WTC11 (cell line): Measurements from ENCODE around the gene ESAM. TPM values are rescaled to one million over a fixed set of nuclear protein-coding genes. Genes with fewer than 3 reads are reported as not detected.

Experiments used
- ATAC-seq: fragments of 200-7000 bp; cut with Tn5 transposase; 2 replicates; pipeline ENCODE4 v1.10.0; 2021; ENCODE audit warnings: mild to moderate bottlenecking, moderate library complexity
- CTCF ChIA-PET: fragments of 300-600 bp; sonication (Branson Sonifier 250); formaldehyde crosslinking; loops from one replicate; lab custom pipeline; 2021; ENCODE audit warnings: antibody characterized with exemption; lab: Charles Lee
- POLR2A ChIA-PET: fragments of 350-600 bp; sonication (Branson Sonifier 250); formaldehyde crosslinking; loops from one replicate; lab custom pipeline; 2021; ENCODE audit warnings: antibody characterized with exemption; lab: Charles Lee
- DNase-seq: peaks from one replicate; pipeline ENCODE4 v3.0.0; 2021; ENCODE audit warnings: low spot score
- H3K27ac Mint-ChIP-seq: 2 replicates; pipeline ENCODE4 v1.8.0; 2021; ENCODE audit warnings: mixed read lengths
- H3K27me3 Mint-ChIP-seq: 2 replicates; pipeline ENCODE4 v1.8.0; 2021; ENCODE audit warnings: low read depth, mild to moderate bottlenecking, moderate library complexity, mixed read lengths
- H3K36me3 Mint-ChIP-seq: 2 replicates; pipeline ENCODE4 v1.8.0; 2021; ENCODE audit warnings: mixed read lengths
- H3K4me1 Mint-ChIP-seq: 2 replicates; pipeline ENCODE4 v1.8.0; 2022; ENCODE audit warnings: mixed read lengths
- H3K4me3 Mint-ChIP-seq: 2 replicates; pipeline ENCODE4 v1.8.0; 2021; ENCODE audit warnings: mild to moderate bottlenecking, moderate library complexity, mixed read lengths
- H3K9me3 Mint-ChIP-seq: 2 replicates; pipeline ENCODE4 v1.8.0; 2021; ENCODE audit warnings: mixed read lengths
- CBFB ChIP-seq: sonication (generic); formaldehyde crosslinking; IDR thresholded peaks from 2 replicates; pipeline ENCODE4 v1.8.1; 2022; ENCODE audit warnings: mild to moderate bottlenecking, low read depth, missing genetic modification reagents
- CREB1 ChIP-seq: sonication (generic); formaldehyde crosslinking; IDR thresholded peaks from 2 replicates; pipeline ENCODE4 v1.8.0; 2023; ENCODE audit warnings: mild to moderate bottlenecking, missing genetic modification reagents
- E2F1 ChIP-seq: sonication (generic); formaldehyde crosslinking; IDR thresholded peaks from 2 replicates; pipeline ENCODE4 v1.8.0; 2022; ENCODE audit warnings: mild to moderate bottlenecking, missing genetic modification reagents
- E2F5 ChIP-seq: sonication (generic); formaldehyde crosslinking; IDR thresholded peaks from 2 replicates; pipeline ENCODE4 v1.8.1; 2022; ENCODE audit warnings: mild to moderate bottlenecking, moderate library complexity, missing genetic modification reagents
- FOXP1 ChIP-seq: sonication (generic); formaldehyde crosslinking; IDR thresholded peaks from 2 replicates; pipeline ENCODE4 v1.8.0; 2022; ENCODE audit warnings: missing genetic modification reagents, mild to moderate bottlenecking, moderate library complexity, borderline replicate concordance
- GTF2I ChIP-seq: fragments of 250-450 bp; sonication (Bioruptor Pico); conservative IDR thresholded peaks from 2 replicates; pipeline ENCODE4 v1.4.0; 2021; ENCODE audit warnings: mild to moderate bottlenecking
- IRF2 ChIP-seq: sonication (generic); formaldehyde crosslinking; IDR thresholded peaks from 2 replicates; pipeline ENCODE4 v1.8.0; 2022; ENCODE audit warnings: low read depth, missing genetic modification reagents, borderline replicate concordance
- JAZF1 ChIP-seq: fragments of 250-450 bp; sonication (Bioruptor Pico); IDR thresholded peaks from 2 replicates; pipeline ENCODE4 v1.9.0; 2021; ENCODE audit warnings: moderate library complexity, mild to moderate bottlenecking, inconsistent platforms
- JUN ChIP-seq: sonication (generic); formaldehyde crosslinking; IDR thresholded peaks from 2 replicates; pipeline ENCODE4 v1.8.0; 2023; ENCODE audit warnings: mild to moderate bottlenecking, missing genetic modification reagents
- NFYB ChIP-seq: sonication (generic); formaldehyde crosslinking; conservative IDR thresholded peaks from 2 replicates; pipeline ENCODE4 v1.8.0; 2022; ENCODE audit warnings: low read depth, missing genetic modification reagents
- RORB ChIP-seq: fragments of 250-450 bp; sonication (Bioruptor Pico); IDR thresholded peaks from 2 replicates; pipeline ENCODE4 v1.9.0; 2021; ENCODE audit warnings: mild to moderate bottlenecking
- TEAD4 ChIP-seq: sonication (generic); formaldehyde crosslinking; IDR thresholded peaks from 2 replicates; pipeline ENCODE4 v1.8.0; 2022; ENCODE audit warnings: mild to moderate bottlenecking, missing genetic modification reagents
- ZBTB43 ChIP-seq: sonication (generic); formaldehyde crosslinking; IDR thresholded peaks from 2 replicates; pipeline ENCODE4 v1.8.1; 2023; ENCODE audit warnings: mild to moderate bottlenecking, missing genetic modification reagents
- ZNF423 ChIP-seq: fragments of 250-450 bp; sonication (Bioruptor Pico); IDR thresholded peaks from 2 replicates; pipeline ENCODE4 v2.1.2; 2022; ENCODE audit warnings: mild to moderate bottlenecking, moderate library complexity
- ZNF425 ChIP-seq: fragments of 250-450 bp; sonication (Bioruptor Pico); conservative IDR thresholded peaks from 2 replicates; pipeline ENCODE4 v1.9.0; 2021; ENCODE audit warnings: mild to moderate bottlenecking
- total RNA-seq: library from RNA; stranded (reverse); gene quantifications from 3 replicates; pipeline ENCODE4 v1.2.3, GENCODE V29; 2021
- TF ChIP-seq, protein P1 (sequence below): sonication (generic); formaldehyde crosslinking; IDR thresholded peaks from 2 replicates; pipeline ENCODE4 v1.8.0; 2022; ENCODE audit warnings: mild to moderate bottlenecking, missing genetic modification reagents
- TF ChIP-seq, protein P2 (sequence below): fragments of 250-450 bp; sonication (Bioruptor Pico); IDR thresholded peaks from 2 replicates; pipeline ENCODE4 v1.9.0; 2021; ENCODE audit warnings: mild to moderate bottlenecking
- TF ChIP-seq, protein P3 (sequence below): fragments of 250-450 bp; sonication (Bioruptor Pico); IDR thresholded peaks from 2 replicates; pipeline ENCODE4 v1.9.0; 2021; ENCODE audit warnings: moderate library complexity, mild to moderate bottlenecking, inconsistent platforms, borderline replicate concordance
- TF ChIP-seq, protein P4 (sequence below): fragments of 250-450 bp; sonication (Bioruptor Pico); IDR thresholded peaks from 2 replicates; pipeline ENCODE4 v1.8.0; 2021; ENCODE audit warnings: mild to moderate bottlenecking

ESAM gene
- total RNA-seq, 1 experiment from 2014 or later, result 0.48 TPM

DNA sequence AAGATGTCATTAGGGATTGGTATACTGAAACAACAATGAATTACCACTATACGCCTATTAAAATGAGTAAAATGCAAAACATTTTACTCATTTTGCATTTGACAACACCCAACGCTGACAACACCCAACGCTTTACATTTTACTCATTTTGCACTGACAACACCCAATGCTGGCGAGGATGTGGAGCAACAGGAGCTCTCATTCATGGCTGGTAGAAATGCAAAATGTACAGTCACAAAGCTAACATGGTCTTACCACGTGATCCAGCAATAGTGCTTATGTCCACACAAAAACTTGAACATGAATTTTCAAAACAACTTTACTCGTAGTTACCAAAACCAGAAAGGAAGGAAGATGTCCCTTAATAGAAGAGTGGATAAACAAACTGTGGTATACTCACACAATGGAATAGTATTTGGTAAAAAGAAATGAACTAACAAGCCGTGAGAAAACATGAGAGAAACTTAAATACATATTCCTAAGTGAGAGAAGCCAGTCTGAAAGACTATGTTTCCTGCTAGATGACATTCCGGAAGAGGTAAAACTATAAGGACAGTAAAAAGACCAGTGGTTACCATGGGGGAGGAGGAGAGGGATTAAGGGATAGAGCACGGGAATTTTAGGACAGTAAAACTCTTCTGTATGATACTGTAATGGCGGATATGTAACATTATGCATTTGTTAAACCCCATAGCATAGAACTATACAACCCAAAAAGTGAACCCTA, 49.5 kb upstream of the ESAM start (continued):
- TF ChIP-seq E2F1 (CRISPR knock-in tag), result no peak
- TF ChIP-seq JAZF1, result no peak
- TF ChIP-seq, protein P1, sequence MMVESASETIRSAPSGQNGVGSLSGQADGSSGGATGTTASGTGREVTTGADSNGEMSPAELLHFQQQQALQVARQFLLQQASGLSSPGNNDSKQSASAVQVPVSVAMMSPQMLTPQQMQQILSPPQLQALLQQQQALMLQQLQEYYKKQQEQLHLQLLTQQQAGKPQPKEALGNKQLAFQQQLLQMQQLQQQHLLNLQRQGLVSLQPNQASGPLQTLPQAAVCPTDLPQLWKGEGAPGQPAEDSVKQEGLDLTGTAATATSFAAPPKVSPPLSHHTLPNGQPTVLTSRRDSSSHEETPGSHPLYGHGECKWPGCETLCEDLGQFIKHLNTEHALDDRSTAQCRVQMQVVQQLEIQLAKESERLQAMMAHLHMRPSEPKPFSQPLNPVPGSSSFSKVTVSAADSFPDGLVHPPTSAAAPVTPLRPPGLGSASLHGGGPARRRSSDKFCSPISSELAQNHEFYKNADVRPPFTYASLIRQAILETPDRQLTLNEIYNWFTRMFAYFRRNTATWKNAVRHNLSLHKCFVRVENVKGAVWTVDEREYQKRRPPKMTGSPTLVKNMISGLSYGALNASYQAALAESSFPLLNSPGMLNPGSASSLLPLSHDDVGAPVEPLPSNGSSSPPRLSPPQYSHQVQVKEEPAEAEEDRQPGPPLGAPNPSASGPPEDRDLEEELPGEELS (CRISPR knock-in tag), result no peak
- TF ChIP-seq FOXP1, result no peak
- TF ChIP-seq NFYB (CRISPR knock-in tag), result no peak
- no peak for TF ChIP-seq ZBTB43 (CRISPR knock-in tag)
- TF ChIP-seq CBFB (CRISPR knock-in tag), result no peak

DNA sequence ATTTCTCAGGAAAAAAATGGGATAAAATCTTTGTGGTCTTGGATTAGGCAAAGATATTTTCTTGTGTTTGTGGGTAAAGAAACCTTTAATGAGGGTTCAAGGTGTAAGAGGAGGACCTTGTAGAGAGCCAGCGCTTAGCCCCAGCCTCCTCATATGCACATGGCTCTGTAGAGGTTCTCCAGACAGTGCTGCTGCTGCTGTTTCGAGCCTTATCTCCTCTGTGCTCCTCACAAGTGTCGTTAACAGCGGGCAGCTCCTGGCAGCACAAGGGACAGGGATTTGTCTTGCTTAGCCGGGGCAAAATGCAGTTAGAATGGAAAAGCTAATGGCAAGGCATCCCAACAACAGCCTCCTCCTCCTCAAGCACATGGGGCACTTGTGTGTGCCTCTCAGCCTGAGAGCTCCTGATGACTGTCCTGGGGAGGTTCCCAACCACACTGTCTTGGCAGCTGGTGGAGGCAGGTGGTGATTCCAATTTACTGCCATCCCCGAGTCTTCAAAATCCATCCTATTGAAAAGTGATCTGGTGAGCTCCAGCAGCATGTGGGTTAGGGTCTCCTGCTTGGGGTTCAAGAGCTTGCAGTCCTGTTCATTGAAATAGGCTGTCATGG, 45.7 kb upstream of the ESAM start:
- TF ChIP-seq E2F5 (CRISPR knock-in tag) (no peak), CBFB (CRISPR knock-in tag) (no peak), ZBTB43 (CRISPR knock-in tag) (no peak), JUN (CRISPR knock-in tag) (no peak), RORB (CRISPR knock-in tag) (no peak), GTF2I (CRISPR knock-in tag) (no peak), ZNF423 (no peak), CREB1 (no peak), TEAD4 (no peak), IRF2 (no peak), ZNF425 (CRISPR knock-in tag) (no peak)
- TF ChIP-seq, protein P2, sequence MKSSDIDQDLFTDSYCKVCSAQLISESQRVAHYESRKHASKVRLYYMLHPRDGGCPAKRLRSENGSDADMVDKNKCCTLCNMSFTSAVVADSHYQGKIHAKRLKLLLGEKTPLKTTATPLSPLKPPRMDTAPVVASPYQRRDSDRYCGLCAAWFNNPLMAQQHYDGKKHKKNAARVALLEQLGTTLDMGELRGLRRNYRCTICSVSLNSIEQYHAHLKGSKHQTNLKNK, result no peak
- TF ChIP-seq, protein P3, sequence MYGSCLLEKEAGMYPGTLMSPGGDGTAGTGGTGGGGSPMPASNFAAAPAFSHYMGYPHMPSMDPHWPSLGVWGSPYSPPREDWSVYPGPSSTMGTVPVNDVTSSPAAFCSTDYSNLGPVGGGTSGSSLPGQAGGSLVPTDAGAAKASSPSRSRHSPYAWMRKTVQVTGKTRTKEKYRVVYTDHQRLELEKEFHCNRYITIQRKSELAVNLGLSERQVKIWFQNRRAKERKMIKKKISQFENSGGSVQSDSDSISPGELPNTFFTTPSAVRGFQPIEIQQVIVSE (CRISPR knock-in tag), result no peak
- TF ChIP-seq, protein P4, sequence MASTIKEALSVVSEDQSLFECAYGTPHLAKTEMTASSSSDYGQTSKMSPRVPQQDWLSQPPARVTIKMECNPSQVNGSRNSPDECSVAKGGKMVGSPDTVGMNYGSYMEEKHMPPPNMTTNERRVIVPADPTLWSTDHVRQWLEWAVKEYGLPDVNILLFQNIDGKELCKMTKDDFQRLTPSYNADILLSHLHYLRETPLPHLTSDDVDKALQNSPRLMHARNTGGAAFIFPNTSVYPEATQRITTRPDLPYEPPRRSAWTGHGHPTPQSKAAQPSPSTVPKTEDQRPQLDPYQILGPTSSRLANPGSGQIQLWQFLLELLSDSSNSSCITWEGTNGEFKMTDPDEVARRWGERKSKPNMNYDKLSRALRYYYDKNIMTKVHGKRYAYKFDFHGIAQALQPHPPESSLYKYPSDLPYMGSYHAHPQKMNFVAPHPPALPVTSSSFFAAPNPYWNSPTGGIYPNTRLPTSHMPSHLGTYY (CRISPR knock-in tag), result no peak
- ATAC-seq, result no peak
- H3K27ac Mint-ChIP-seq, result no peak overlapping the region
- no peaks in the 10 kb centered on the region; the same call in 1 of the 2 replicates for H3K4me1 Mint-ChIP-seq
- ChIA-PET CTCF (interaction anchor here (1.5 kb wide), 1 partner anchor 14 kb away, joined by 8 read pairs; no protein-coding TSS in a partner anchor), POLR2A (no interaction called here)
- H3K36me3 Mint-ChIP-seq, result peaks cover 10% of the 10 kb centered on the region
- no peak overlapping the region for H3K4me3 Mint-ChIP-seq
- peaks cover 4% of the 10 kb centered on the region; the same call in 1 of the 2 replicates for H3K9me3 Mint-ChIP-seq
- no peak for DNase-seq
- no peaks in the 10 kb centered on the region; the same call in 1 of the 2 replicates for H3K27me3 Mint-ChIP-seq
